AG04450 (cell line): ENCODE results near the gene KCNJ8. TPM values are rescaled to one million over a fixed set of nuclear protein-coding genes. Genes with fewer than 3 reads are reported as not detected.

Experiments used
- CTCF ChIA-PET: fragments of 300-600, 350-600 bp; formaldehyde crosslinking; extraction: SDS; loops from one replicate; lab custom pipeline; 2022; ENCODE audit warnings: antibody characterized with exemption, inconsistent platforms; lab: Charles Lee
- POLR2A ChIA-PET: fragments of 350-600 bp; formaldehyde crosslinking; extraction: SDS; loops from one replicate; lab custom pipeline; 2021; ENCODE audit warnings: antibody characterized with exemption, inconsistent platforms; lab: Yijun Ruan, JAX
- DNase-seq: peaks from one replicate; pipeline ENCODE4 v3.0.0-alpha.2; 2011; ENCODE audit warnings: low read depth, low spot score
- H3K27ac ChIP-seq: one replicate; pipeline ENCODE4 v1.5.1; 2012; ENCODE audit warnings: low read depth, low read length, control low read depth
- H3K27me3 ChIP-seq: one replicate; pipeline ENCODE4 v1.6.0; 2012; ENCODE audit warnings: low read length; ENCODE audit not compliant: control insufficient read depth, insufficient read depth
- H3K4me3 ChIP-seq: 2 replicates; pipeline ENCODE4 v1.5.1; 2011; ENCODE audit warnings: mild to moderate bottlenecking, low read depth, low read length, control low read depth
- H3K9me3 ChIP-seq: 2 replicates; pipeline ENCODE4 v1.5.1; 2012; ENCODE audit warnings: low read length; ENCODE audit not compliant: control insufficient read depth, insufficient read depth
- CTCF ChIP-seq: IDR thresholded peaks from 2 replicates; pipeline ENCODE4 v1.5.1; 2011; ENCODE audit warnings: low read depth, low read length, control low read depth, inconsistent platforms
- polyA plus RNA-seq: library from polyadenylated mRNA; depleted of rRNA; stranded (reverse); fragments of >200 nt; gene quantifications from 2 replicates; pipeline ENCODE4 v1.2.3, GENCODE V29; 2011

KCNJ8 gene
- polyA plus RNA-seq, 1 experiment: 6.0 TPM

GRCh38 chr12:21757735-21758134 lies 16.8 kb downstream of the KCNJ8 start:
- H3K4me3 ChIP-seq: no peak overlapping the region
- H3K9me3 ChIP-seq: no peaks in the 10 kb centered on the region
- DNase-seq: no peak
- POLR2A ChIA-PET: no interaction called here
- no peak overlapping the region for H3K27ac ChIP-seq
- no peaks in the 10 kb centered on the region for H3K27me3 ChIP-seq
- no peak for TF ChIP-seq CTCF
- CTCF ChIA-PET: no interaction called here

GRCh38 chr12:21756699-21757098 lies 17.8 kb downstream of the KCNJ8 start:
- Histone ChIP-seq H3K27ac (no peak overlapping the region), H3K4me3 (no peak overlapping the region), H3K27me3 (no peaks in the 10 kb centered on the region), H3K9me3 (no peaks in the 10 kb centered on the region)
- ChIA-PET CTCF (interaction anchor here (1.0 kb wide), 1 partner anchor 59 kb away, joined by 4 read pairs; no protein-coding TSS in a partner anchor), POLR2A (no interaction called here)
- no peak for DNase-seq
- TF ChIP-seq CTCF: no peak

- DNase-seq: peak; percentile 15
Observed at GRCh38 chr12:21751517-21751916, 23.0 kb downstream of the KCNJ8 start.

GRCh38 chr12:21745258-21745657 lies 29.2 kb downstream of the KCNJ8 start:
- no peak for TF ChIP-seq CTCF
- Histone ChIP-seq H3K27me3 (no peaks in the 10 kb centered on the region), H3K9me3 (no peaks in the 10 kb centered on the region), H3K27ac (no peak overlapping the region), H3K4me3 (no peak overlapping the region)
- ChIA-PET CTCF (no interaction called here), POLR2A (no interaction called here)
- no peak for DNase-seq

More at GRCh38 chr12:21751517-21751916, 23.0 kb downstream of the KCNJ8 start:
- Histone ChIP-seq H3K27me3 (no peaks in the 10 kb centered on the region), H3K4me3 (no peak overlapping the region), H3K9me3 (no peaks in the 10 kb centered on the region), H3K27ac (no peak overlapping the region)
- ChIA-PET POLR2A (interaction anchor here (1.2 kb wide), 1 partner anchor 68 kb away, joined by 3 read pairs; no protein-coding TSS in a partner anchor), CTCF (interaction anchor here (0.6 kb wide), 1 partner anchor 585 kb away, joined by 3 read pairs; no protein-coding TSS in a partner anchor)
- no peak for TF ChIP-seq CTCF

- no peak for DNase-seq
- Histone ChIP-seq H3K27ac (no peak overlapping the region), H3K27me3 (no peaks in the 10 kb centered on the region), H3K4me3 (no peak overlapping the region), H3K9me3 (no peaks in the 10 kb centered on the region)
- POLR2A ChIA-PET: no interaction called here
- TF ChIP-seq CTCF: no peak
- CTCF ChIA-PET: interaction anchor here (1.2 kb wide), 1 partner anchor 21 kb away, joined by 3 read pairs; no protein-coding TSS in a partner anchor
Observed at GRCh38 chr12:21731144-21731543, 43.4 kb downstream of the KCNJ8 start.
